Thoracic aorta (tissue), 2 donors: ENCODE results near the gene DBR1. TPM values are rescaled to one million over a fixed set of nuclear protein-coding genes. Genes with fewer than 3 reads are reported as not detected.
"Not testable (repeated sequence)": the region's sequence is repeated elsewhere in the genome, so short reads cannot be mapped to it uniquely, and the experiment has no call there.

Experiments
- ATAC-seq: fragments of 150-250 bp; one replicate; pipeline ENCODE4 v1.8.0; 2017; ENCODE audit warnings: low read depth; ENCODE audit not compliant: insufficient number of reproducible peaks, low FRiP score
- DNase-seq: peaks from one replicate; pipeline ENCODE4 v3.0.0-alpha.2; 2020; ENCODE audit warnings: low spot score
- H3K27ac ChIP-seq, 2 donors: fragments of 200-600 bp; sonication (generic); 1 replicate in 1 of 2; 2 replicates in 1 of 2; pipeline ENCODE4 v1.5.1; 2016; ENCODE audit warnings: mild to moderate bottlenecking in 2 of 2, moderate library complexity in 2 of 2
- H3K27me3 ChIP-seq: fragments of 200-600 bp; sonication (generic); replicated peaks from 2 replicates; pipeline ENCODE4 v1.6.0; 2016; ENCODE audit warnings: mild to moderate bottlenecking; ENCODE audit not compliant: insufficient read depth
- H3K36me3 ChIP-seq: fragments of 200-600 bp; sonication (generic); one replicate; pipeline ENCODE4 v1.5.1; 2016
- H3K4me1 ChIP-seq, 2 donors: fragments of 200-600 bp; sonication (generic); 1 replicate in 1 of 2; 2 replicates in 1 of 2; pipeline versions ENCODE4 v1.5.1 to v1.6.0; 2016; ENCODE audit warnings: low read depth in 2 of 2, mild to moderate bottlenecking in 1 of 2; ENCODE audit not compliant: control insufficient read depth in 1 of 2
- H3K4me3 ChIP-seq: fragments of 200-600 bp; sonication (generic); 2 replicates; pipeline ENCODE4 v1.5.1; 2016; ENCODE audit warnings: mild to moderate bottlenecking
- H3K9me3 ChIP-seq: fragments of 200-600 bp; sonication (generic); 2 replicates; pipeline ENCODE4 v1.5.1; 2016
- CTCF ChIP-seq: fragments of 200-600 bp; sonication (generic); IDR thresholded peaks from one replicate; pipeline ENCODE4 v1.5.1; 2019; ENCODE audit warnings: antibody characterized with exemption
- total RNA-seq, 2 donors: library from RNA; depleted of rRNA; stranded (reverse); fragments of >200 nt; gene quantifications; one replicate each; pipeline versions ENCODE4 v1.1.0 to v1.2.3, GENCODE V29; 2016

DBR1 gene
- total RNA-seq, 2 donors from 2014 or later, result 9.9 to 12.6 TPM

GRCh38 chr3:138172625-138173024 is 2.1 kb downstream of the DBR1 start:
- DNase-seq (no peak), ATAC-seq (no peak)
- Histone ChIP-seq H3K4me3 (no peak overlapping the region), H3K27me3 (no peaks in the 10 kb centered on the region), H3K9me3 (no peaks in the 10 kb centered on the region), H3K4me1 (peaks cover 11 to 24% of the 10 kb centered on the region in 2 donors), H3K27ac (no peak overlapping the region), H3K36me3 (peaks cover 17% of the 10 kb centered on the region)
- TF ChIP-seq CTCF, result no peak

- Histone ChIP-seq H3K4me1 (no peaks in the 10 kb centered on the region), H3K36me3 (peaks cover 48% of the 10 kb centered on the region), H3K27ac (no peak overlapping the region), H3K9me3 (no peaks in the 10 kb centered on the region), H3K27me3 (no peaks in the 10 kb centered on the region), H3K4me3 (no peak overlapping the region)
- ATAC-seq (no peak), DNase-seq (no peak)
- TF ChIP-seq CTCF, result no peak
Observed at GRCh38 chr3:138165061-138165460, 9.7 kb downstream of the DBR1 start.

GRCh38 chr3:138157743-138158142 is 17.0 kb downstream of the DBR1 start:
- H3K4me1 ChIP-seq, result no peaks in the 10 kb centered on the region
- peaks cover 9% of the 10 kb centered on the region for H3K36me3 ChIP-seq
- H3K4me3 ChIP-seq, result no peak overlapping the region
- no peak overlapping the region for H3K27ac ChIP-seq
- ATAC-seq (no peak), DNase-seq (no peak)
- H3K9me3 ChIP-seq, result peaks cover 4% of the 10 kb centered on the region
- TF ChIP-seq CTCF, result no peak
- no peaks in the 10 kb centered on the region for H3K27me3 ChIP-seq

- ATAC-seq (no peak), DNase-seq (no peak)
- Histone ChIP-seq H3K4me1 (no peaks in the 10 kb centered on the region), H3K4me3 (no peak overlapping the region), H3K36me3 (no peaks in the 10 kb centered on the region), H3K9me3 (peaks cover 4% of the 10 kb centered on the region), H3K27me3 (no peaks in the 10 kb centered on the region), H3K27ac (no peak overlapping the region)
- no peak for TF ChIP-seq CTCF
Observed at GRCh38 chr3:138154534-138154933, 20.2 kb downstream of the DBR1 start.

GRCh38 chr3:138148503-138148902 is 26.2 kb downstream of the DBR1 start:
- no peak for TF ChIP-seq CTCF
- ATAC-seq (no peak), DNase-seq (no peak)
- Histone ChIP-seq H3K9me3 (no peaks in the 10 kb centered on the region), H3K27me3 (no peaks in the 10 kb centered on the region), H3K27ac (no peak overlapping the region), H3K4me3 (no peak overlapping the region), H3K36me3 (no peaks in the 10 kb centered on the region), H3K4me1 (no peaks in the 10 kb centered on the region)

GRCh38 chr3:138142181-138142580 is 32.5 kb downstream of the DBR1 start:
- not testable (repeated sequence) for H3K36me3 ChIP-seq, H3K27ac ChIP-seq, H3K4me1 ChIP-seq, H3K9me3 ChIP-seq, H3K4me3 ChIP-seq, H3K27me3 ChIP-seq, DNase-seq, ATAC-seq
